NB4 (cell line): ENCODE data around the gene CAPG.

Experiments used
- DNase-seq: peaks from one replicate; pipeline ENCODE4 v3.0.0; 2010; ENCODE audit warnings: low read depth
- H3K4me3 ChIP-seq: one replicate; pipeline ENCODE4 v1.5.1; 2011; ENCODE audit warnings: mild to moderate bottlenecking, low read depth, low read length, moderate library complexity
- MYC ChIP-seq: IDR thresholded peaks from 2 replicates; pipeline ENCODE4 v1.6.1; 2011; ENCODE audit warnings: low read depth, low read length
- POLR2A ChIP-seq: IDR thresholded peaks from 2 replicates; pipeline ENCODE4 v1.6.1; 2011; ENCODE audit warnings: mild to moderate bottlenecking; ENCODE audit not compliant: insufficient read length; ENCODE audit errors: extremely low read depth
- TF ChIP-seq, protein P1 (sequence below): IDR thresholded peaks from one replicate; pipeline ENCODE4 v1.5.1; 2012; ENCODE audit warnings: low read depth, low read length
- TF ChIP-seq, protein P2 (sequence below): IDR thresholded peaks from 2 replicates; pipeline ENCODE4 v1.6.1; 2011; ENCODE audit warnings: low read depth, low read length

CAPG gene

DNA sequence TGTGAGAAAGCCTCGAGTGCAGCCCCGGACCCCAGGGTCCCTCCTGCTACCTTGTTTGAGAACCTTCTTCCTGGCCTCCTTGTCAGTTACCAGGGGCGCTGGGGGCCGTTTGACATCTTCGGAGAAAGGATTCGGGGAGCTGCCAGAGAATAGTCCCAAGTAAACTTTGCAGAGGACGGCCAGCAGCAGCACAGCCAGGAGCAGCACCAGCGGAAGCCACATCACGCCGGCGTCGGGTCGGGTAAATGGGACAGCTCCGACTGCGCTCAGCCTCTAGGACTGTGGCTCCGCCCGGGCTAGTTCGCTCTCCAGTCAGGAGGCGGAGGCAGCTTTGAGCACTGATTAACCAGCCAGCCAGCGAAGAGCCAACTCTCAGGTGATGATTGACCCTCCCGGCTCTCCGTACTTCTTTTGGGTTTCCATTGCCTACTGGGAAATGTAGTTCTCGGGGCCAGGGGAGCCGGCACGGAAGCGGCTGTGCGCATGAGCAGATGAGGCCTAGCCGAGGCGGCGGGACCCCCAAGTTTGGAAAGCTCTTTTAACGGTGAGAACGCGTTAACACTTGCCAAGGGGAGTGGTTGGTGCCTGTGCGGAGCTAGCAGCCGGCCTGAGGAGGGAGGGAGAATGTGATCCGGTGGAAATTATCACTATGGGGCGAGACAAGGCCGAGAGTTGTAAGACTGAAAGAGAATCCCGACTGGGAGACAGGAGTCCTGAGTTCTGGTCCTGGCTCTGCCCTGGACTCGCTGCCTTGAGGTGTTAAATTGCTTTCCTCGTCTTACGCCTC is 55.7 kb downstream of the CAPG start, which contains the start of the genes ELMOD3 and RETSAT:
TSS of gene ELMOD3 (plus strand) at position 484 of the 787 bp plus-strand sequence. CDS start 2,430 bp downstream, outside the sequence.
TSS of gene RETSAT (minus strand) at position 243 of the 787 bp plus-strand sequence. CDS start at position 222, 21 bp downstream.
- TF ChIP-seq, protein P1, sequence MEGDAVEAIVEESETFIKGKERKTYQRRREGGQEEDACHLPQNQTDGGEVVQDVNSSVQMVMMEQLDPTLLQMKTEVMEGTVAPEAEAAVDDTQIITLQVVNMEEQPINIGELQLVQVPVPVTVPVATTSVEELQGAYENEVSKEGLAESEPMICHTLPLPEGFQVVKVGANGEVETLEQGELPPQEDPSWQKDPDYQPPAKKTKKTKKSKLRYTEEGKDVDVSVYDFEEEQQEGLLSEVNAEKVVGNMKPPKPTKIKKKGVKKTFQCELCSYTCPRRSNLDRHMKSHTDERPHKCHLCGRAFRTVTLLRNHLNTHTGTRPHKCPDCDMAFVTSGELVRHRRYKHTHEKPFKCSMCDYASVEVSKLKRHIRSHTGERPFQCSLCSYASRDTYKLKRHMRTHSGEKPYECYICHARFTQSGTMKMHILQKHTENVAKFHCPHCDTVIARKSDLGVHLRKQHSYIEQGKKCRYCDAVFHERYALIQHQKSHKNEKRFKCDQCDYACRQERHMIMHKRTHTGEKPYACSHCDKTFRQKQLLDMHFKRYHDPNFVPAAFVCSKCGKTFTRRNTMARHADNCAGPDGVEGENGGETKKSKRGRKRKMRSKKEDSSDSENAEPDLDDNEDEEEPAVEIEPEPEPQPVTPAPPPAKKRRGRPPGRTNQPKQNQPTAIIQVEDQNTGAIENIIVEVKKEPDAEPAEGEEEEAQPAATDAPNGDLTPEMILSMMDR: no peak
- peak; percentile 87 for TF ChIP-seq POLR2A
- TF ChIP-seq MYC: peak; percentile 30; the same call in 1 of the 2 replicates
- TF ChIP-seq, protein P2, sequence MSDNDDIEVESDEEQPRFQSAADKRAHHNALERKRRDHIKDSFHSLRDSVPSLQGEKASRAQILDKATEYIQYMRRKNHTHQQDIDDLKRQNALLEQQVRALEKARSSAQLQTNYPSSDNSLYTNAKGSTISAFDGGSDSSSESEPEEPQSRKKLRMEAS: no peak; the same call in 1 of the 2 replicates
- DNase-seq: peak; percentile 99
- peak within 1 kb of the TSS; percentile 96 for H3K4me3 ChIP-seq

DNA sequence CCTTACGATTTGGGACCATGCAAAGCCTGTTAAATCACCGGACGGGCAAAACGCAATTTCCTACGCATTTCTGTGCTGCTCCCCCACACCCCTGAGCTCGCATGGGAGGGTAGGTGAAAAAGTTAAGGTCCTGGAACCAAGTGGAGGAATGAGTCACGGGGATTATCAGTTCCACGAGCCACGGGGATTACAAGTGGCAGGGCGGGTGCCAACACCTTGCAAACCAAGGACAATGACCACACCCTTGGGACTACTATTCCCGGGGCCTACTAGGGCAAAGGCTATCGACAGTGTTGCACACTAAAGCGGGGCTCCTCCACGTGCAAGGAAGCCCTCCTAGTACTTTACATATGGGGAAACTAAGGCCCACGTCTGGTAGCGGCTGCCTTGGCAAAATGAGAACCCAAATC is 56.3 kb downstream of the CAPG start:
- peak overlapping the region; percentile 96 for H3K4me3 ChIP-seq
- DNase-seq: peak; percentile 50
- TF ChIP-seq, protein P1: no peak
- TF ChIP-seq, protein P2: peak; percentile 1; the same call in 1 of the 2 replicates
- TF ChIP-seq POLR2A: no peak
- TF ChIP-seq MYC: 0 out of 2 replicates have a peak, but pooled peaks have one; percentile 24

DNA sequence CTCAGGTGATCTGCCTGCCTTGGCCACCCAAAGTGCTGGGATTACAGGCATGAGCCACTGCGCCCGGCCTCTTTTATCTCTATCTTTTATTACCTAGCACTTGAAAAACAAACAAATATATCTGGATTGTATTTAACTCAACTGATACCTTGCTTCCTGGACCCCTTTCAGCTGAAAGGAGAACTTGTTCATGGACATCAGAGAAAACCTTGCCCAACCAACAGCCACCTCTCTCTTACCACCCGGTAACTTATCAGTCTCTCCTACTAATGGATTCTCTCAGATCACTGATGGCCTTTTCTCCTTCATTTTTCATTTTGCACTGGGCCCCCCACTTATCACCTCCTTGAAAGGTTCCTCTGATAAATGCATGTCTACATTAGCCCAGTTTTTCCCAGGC is 62.6 kb downstream of the CAPG start:
- DNase-seq: no peak
- H3K4me3 ChIP-seq: no peak overlapping the region
- TF ChIP-seq POLR2A (no peak), MYC (no peak)
- TF ChIP-seq, protein P1: no peak
- TF ChIP-seq, protein P2: no peak
